GM04503 (cell line): ENCODE data around the gene WBP1.
"Not testable (repeated sequence)": the region's sequence is repeated elsewhere in the genome, so short reads cannot be mapped to it uniquely, and the experiment has no call there.

Experiments
- DNase-seq: peaks from one replicate; pipeline ENCODE4 v3.0.0-alpha.2; 2012; ENCODE audit warnings: low read depth

WBP1 gene

GRCh38 chr2:74427551-74427950, 30.7 kb upstream of the WBP1 start:
- no peak for DNase-seq

DNA sequence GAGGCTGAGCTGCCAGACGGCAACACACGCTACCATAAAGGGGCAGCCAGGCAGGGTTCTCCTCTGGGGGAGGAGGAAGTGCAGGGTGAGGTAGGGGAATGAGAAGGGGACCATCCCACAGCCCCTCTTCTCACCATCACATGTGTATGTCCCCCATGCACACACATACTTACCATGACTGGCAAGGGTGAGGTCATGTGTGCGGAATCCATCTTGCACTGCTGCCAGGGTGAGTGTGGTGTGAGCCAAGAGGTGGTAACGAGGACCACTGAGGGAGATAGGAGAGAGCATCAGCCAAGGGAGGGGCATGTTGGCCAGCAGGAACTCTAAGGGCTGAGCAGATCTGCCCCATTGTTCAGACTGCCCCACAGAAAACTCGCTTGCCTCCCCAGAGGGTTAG, 29.6 kb upstream of the WBP1 start:
- DNase-seq, result no peak

DNA sequence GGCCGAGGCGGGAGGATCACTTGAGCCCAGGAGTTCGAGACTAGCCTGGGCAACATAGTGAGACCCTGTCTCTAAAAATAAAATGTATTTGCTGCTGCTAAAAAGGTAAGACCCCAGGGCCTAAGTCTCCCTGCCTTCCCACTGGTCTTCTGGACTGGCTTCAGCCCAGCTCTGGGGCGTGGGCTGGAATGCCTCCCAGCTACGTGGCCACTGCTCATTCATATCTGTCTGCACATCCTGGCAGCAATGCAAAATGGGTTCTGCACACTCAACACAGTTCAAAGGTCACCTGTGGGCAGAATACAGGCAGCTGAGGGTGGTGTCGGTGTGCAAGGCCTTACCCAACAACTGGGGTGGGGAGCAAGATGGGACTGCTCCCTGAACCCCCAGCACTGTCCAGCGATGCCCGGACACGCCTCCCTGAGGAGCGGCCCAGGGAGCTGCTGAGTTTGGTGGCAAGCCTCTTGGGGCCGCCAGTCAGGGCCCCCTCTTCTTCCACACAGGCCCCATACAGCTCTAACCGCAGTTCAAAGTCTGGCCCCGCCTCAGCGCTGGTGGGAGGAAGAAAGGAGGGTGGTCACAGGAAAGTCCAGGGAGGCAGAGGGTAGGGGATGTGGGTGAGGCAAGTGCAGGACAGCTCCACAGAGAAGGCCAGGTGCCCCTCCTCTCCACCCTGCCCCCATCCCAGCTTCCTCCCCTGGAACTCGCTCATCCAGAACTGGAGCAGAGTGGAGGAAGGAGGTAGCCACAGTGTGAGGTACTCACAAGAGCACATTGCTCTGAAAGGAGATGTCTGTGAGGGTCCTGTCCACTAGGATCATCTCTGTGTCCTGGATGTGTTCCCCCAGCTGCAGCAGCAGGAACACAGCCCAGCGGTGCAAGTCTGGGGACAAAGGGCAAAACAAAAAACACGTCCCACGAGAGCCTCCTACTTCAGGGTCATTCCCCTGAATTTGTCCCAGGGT, 28.5 kb upstream of the WBP1 start:
- no peak for DNase-seq

DNA sequence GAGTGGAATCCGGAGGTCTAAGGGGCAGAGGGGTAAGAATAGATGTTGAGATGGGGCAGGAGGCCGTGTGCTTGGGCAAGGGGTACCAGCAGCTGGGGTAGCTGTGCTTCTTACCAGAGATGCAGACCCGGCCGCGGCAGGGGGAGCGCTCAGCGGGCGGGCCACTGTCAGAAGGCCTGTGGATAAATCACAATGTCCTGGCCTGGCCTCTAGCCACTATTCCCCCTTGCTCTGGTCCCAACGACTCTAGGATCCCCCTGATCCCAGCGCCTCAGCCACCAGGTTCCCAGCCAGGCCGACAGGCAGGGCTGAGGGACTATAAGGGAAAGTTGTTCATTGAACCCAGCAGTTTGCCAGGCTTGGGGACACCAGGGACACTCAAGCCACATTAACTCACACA, 27.7 kb upstream of the WBP1 start:
- no peak for DNase-seq

DNA sequence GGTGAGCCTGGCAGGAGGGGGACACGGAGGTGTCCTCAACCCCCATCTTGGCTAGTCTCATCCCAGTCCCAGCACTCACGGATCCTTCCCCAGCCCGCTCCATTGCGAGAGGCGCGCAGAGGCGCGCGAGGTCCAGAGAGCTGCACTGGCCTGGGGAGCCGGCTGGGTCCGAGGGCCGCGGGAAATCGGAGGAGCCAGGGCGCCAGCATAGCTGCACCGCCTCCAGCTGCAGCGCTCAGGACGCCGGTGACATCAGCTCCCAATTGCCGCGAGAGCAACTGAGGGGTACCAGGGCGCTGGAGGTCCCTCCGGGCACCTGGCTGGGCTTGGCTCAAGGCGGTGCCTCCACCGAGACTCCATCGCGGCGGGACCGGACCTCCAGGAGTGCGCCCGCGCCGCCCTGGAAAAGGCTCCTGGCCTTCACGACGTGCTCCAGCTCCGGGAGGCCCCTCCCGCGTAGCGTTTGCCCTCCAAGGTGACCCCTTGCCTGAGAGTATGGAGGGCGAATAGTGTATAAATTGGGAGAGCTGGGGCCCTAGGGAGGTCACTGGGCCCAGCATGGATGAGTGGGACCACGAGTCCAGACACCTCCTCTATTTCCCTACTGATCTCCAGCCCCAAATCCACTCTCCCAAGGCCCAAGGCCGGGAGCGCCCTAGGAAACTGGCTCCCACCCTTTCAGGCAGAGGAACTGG, 22.0 kb upstream of the WBP1 start:
- DNase-seq, result no peak

DNA sequence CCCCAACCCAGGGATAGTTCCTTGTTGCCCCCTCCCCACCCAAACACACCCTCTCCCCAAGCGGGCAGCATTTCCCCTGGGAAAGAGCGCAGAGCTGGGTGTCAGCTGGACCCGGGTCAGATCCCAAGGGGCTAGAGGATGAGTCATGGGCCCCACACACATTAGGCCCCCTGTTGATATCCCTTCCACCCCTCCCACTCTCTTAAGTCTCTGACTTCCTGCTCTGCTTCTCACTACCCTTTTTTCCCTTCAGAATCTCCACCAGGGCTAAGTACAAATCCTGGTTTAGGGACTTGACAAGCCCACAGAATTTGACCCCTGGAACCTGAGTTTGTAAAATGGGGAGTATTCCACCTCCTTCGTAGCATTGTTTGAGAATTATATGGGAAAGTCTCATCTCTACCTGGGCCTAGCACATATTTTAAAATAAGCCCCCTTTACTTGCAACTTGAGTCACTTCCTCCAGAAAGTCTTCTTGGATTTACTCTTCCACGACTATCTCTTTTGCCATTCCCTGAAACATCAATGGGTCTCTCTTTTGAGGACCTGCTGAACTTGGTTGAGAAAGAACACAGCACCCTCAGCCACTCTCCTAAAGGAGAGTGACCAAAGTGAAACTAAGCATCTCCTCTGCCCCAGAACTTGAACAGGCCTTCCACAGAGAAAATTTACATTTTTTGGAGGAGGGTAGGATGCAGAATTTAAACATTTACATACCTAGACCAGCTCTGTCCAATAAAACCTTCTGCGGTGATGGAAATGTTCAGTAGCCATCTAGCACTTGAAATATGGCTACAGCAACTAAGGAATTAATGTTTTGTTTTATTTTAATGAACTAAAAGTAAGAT, 21.2 kb upstream of the WBP1 start:
- no peak for DNase-seq

DNA sequence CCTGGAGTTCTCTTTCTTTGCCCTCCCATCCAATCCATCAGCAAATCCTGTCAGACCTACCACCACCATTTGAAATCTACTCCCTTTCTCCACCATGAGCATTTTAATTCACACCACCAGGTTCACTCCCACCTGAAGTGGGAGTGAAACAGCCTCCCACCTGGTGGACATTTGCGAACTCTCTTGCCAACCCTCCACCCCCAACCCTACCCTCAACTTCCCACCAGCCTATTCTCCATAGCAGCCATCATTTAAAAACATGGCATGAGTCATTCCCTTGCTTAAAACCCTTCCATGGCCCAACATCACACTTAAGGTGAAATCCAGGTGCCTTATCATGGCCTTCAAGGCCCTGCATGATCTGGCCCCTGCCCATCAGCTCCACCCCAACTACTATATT, 20.0 kb upstream of the WBP1 start:
- DNase-seq, result no peak

DNA sequence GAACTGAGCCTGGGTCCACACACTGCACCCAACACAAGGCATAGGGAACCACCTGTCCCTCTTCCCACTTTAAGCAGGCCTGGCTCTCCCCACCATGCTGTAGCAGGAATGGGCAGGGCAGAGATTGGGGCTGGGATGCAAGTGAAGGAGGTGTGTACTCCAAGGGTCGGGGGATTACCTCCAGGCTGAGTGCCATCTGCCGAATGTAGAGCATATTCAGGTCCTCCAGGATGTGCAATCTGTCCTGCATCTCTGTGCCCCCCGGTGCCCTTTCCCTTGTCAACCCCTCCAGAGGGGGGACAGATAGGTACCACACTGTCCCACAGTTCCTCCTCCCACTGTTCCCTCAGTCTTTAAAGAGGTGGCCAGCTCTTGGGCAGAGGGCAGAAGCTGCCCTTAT, 18.9 kb upstream of the WBP1 start:
- DNase-seq, result no peak

GRCh38 chr2:74439803-74440377, 18.3 kb upstream of the WBP1 start:
- no peak for DNase-seq

GRCh38 chr2:74440378-74441169, 17.7 kb upstream of the WBP1 start:
- DNase-seq, result peak; percentile 34

DNA sequence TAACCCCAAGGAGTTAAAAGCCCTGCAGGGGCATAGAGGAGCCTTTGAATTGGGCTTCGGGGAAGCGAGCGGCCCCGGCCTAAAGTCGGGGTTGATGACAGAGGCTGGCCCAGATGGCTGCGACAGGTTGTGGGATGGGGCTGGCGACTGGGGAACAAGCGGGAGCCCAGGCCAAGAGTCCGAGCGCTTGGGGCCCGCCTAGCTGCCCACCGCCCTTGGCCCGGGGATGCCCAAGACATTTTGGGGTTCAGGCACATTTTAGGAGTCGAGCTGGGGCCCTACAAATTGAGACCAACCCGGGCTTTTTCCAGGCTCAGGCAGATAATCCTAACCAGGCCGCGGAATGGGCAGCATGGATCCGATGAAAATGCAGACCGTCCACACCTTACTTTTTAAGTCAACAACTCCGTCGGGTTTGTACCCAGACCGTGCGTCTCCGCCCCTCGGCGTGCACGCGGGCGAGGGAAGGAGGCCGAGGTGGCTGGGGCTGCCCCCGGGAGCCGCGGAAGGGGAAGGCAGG, 17.0 kb upstream of the WBP1 start:
- no peak for DNase-seq

DNA sequence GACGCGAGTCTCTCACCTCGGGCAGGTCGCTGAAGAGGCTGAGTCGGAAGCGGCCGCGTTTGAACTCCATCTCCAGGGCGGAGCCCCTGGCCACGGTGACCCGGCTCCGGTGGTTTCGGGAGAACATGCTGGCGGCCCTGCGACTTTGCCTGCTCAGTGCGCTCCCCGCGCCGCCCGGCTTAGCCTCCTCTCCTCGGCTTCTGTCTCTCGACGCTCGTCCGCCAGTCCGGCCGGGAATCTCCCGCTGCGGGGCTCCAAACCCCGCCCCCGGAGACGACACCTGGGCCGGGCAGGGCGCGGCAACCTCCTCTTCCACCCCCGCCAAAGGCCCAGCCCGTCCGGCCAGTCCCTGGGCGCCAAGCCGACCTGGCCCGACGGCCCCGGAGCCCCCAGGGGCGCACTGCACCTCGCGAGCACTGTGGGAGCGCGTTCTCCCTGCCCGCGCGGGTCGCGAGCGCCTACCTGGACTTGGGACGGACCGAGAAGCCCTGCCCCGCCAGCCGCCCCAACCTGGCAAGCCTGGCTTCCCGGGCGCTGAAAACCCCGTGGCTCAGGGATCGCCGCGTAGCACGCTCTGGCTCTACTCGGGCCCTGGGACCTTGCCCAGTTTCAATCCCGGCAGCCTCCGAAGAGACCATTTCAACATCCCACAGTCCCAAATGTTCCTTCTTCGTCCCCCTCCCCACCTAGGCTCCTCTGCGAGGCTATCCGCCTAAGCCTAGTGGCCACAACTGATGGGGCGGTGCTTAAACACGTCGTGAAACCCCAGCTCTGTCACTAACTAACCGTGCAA, 16.4 kb upstream of the WBP1 start, which contains the start of gene RTKN:
Gene RTKN, minus strand, starts transcription at position 248 of the 793 bp plus-strand sequence. Its CDS starts 121 bp downstream, at position 127.
- no peak for DNase-seq

DNA sequence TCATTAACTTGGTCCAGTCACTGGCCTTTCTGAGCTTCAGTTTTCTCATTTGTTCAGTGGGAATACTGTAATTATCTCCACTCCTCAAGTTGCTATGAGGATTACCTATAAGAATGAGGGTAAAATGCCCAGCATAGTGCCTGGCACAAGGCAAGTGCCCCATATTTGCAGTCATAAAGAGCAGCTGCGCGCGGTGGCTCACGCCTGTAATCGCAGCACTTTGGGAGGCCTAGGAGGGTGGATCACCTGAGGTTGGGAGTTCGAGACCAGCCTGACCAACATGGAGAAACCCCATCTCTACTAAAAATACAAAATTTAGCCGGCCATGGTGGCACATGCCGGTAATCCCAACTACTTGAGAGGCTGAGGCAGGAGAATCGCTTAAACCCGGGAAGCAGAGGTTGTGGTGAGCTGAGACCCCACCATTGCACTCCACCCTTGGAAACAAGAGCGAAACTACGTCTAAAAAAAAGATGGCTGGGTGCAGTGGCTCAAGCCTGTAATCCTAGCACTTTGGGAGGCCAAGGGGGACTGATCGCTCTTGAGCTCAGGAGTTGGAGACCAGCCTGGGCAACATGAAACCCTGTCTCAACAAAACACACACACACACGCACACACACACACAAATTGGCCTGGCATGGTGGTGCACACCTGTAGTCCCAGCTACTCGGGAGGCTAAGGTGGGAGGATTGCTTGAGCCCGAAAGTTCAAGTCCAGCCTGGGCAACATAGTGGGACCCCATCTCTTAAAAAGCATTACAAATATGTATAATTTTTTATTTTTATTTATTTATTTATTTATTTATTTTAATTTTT, 15.5 kb upstream of the WBP1 start:
- DNase-seq, result not testable (repeated sequence)

GRCh38 chr2:74444498-74445318, 13.5 kb upstream of the WBP1 start:
- no peak for DNase-seq

GRCh38 chr2:74447230-74447999, 10.8 kb upstream of the WBP1 start:
- no peak for DNase-seq

DNA sequence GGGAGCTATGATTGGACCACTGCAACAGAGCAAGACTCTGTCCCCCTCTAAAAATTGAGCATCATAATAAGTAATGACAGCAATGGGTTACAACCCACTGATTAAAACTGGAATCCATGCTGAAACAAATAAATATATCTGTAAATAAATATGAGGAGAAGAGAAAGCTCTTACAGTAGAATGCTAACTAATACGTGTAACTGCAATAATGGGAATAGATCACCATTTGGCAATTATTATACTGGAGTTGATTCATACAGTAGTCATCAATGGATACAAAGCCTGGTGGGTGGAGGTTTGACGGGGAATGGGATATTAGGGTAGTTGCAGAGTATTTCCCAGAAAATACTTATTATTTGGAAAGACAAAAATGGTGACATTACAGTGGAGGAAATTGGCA, 9.5 kb upstream of the WBP1 start:
- no peak for DNase-seq

DNA sequence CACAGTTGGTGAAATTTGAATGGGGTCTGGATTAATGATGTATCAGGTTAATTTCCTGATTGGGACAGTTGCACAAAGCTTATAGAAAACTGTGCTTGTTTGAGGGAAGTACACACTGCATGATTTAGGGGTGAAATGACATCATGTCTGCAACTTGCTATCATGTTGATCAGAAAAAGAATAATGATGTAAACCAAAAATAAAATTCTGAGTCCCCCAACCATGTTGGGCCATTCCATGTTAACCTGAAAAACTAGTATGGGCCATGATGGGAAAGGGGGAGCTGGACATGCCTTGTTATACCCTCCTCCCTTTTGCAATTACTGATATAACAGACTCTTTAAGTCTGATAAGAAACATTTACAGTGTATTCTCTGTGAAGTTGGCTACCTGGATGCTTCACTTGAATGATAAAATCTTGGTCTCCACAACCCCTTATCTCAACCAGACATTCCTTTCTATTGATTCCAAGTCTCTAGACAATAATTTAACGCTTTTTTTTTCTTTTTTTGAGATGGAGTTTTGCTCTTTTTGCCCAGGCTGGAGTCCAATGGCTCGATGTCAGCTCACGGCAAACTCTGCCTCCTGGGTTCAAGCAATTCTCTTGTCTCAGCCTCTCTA, 7.6 kb upstream of the WBP1 start:
- no peak for DNase-seq
